Measurements from ENCODE around the gene SLC28A2. TPM values are rescaled to one million over a fixed set of nuclear protein-coding genes. Genes with fewer than 3 reads are reported as not detected.

The SLC28A2 gene
- total RNA-seq, 1 donor from 2014 or later: 0.35 TPM

DNA sequence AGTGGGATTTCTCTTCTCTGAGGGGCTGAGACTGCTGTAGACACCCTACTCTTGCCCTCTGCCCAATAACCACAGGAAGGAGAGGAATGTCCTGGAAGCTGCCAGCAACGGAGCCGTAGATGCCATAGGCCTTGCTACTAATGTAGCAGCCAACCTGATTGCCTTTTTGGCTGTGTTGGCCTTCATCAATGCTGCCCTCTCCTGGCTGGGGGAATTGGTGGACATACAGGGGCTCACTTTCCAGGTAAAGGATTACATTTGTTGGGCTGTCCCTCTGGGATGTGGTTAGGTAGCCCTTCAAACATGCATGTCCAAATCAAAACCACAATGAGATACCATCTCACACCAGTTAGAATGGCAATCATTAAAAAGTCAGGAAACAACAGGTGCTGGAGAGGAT is 16.1 kb downstream of the SLC28A2 start:
- Histone ChIP-seq H3K27ac (no peak overlapping the region), H3K27me3 (no peaks in the 10 kb centered on the region), H3K4me1 (no peaks in the 10 kb centered on the region), H3K9me3 (no peaks in the 10 kb centered on the region), H3K36me3 (no peaks in the 10 kb centered on the region), H3K4me3 (no peak overlapping the region)
- no peak for DNase-seq
- ATAC-seq: peak; percentile 45
- TF ChIP-seq, protein P1, sequence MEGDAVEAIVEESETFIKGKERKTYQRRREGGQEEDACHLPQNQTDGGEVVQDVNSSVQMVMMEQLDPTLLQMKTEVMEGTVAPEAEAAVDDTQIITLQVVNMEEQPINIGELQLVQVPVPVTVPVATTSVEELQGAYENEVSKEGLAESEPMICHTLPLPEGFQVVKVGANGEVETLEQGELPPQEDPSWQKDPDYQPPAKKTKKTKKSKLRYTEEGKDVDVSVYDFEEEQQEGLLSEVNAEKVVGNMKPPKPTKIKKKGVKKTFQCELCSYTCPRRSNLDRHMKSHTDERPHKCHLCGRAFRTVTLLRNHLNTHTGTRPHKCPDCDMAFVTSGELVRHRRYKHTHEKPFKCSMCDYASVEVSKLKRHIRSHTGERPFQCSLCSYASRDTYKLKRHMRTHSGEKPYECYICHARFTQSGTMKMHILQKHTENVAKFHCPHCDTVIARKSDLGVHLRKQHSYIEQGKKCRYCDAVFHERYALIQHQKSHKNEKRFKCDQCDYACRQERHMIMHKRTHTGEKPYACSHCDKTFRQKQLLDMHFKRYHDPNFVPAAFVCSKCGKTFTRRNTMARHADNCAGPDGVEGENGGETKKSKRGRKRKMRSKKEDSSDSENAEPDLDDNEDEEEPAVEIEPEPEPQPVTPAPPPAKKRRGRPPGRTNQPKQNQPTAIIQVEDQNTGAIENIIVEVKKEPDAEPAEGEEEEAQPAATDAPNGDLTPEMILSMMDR (IDR thresholded peaks at IDR 0.05): no peak
- intact Hi-C loops (cut with DNase I): no loop called here

GRCh38 chr15:45274636-45275380 is 22.8 kb downstream of the SLC28A2 start:
- no peaks in the 10 kb centered on the region for H3K36me3 ChIP-seq
- TF ChIP-seq, protein P1 (IDR thresholded peaks at IDR 0.05): no peak
- H3K4me3 ChIP-seq: no peak overlapping the region
- no peaks in the 10 kb centered on the region for H3K9me3 ChIP-seq
- ATAC-seq (no peak), DNase-seq (no peak)
- peaks cover 10% of the 10 kb centered on the region for H3K4me1 ChIP-seq
- intact Hi-C loops (cut with DNase I): no loop called here
- no peak overlapping the region for H3K27ac ChIP-seq
- no peaks in the 10 kb centered on the region for H3K27me3 ChIP-seq

DNA sequence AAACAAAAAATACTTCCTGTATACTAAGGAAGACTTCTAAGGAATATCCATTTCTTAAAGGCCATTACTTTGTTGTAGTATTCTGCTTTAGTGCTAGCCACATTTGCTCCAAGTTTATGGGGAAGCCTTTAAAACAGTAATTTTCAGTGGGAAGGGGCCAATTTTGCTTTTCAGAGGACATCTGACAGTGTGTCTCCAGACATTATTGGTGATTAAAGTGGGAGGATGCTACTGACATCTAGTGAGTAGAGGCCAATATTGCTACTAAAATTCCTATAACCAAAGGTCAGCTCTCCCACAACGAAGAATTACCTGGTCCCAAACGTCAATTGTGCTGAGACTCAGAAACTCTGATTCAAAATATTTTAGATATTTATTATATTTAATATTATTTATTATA is 24.8 kb downstream of the SLC28A2 start:
- ATAC-seq: no peak
- no peaks in the 10 kb centered on the region for H3K9me3 ChIP-seq

DNA sequence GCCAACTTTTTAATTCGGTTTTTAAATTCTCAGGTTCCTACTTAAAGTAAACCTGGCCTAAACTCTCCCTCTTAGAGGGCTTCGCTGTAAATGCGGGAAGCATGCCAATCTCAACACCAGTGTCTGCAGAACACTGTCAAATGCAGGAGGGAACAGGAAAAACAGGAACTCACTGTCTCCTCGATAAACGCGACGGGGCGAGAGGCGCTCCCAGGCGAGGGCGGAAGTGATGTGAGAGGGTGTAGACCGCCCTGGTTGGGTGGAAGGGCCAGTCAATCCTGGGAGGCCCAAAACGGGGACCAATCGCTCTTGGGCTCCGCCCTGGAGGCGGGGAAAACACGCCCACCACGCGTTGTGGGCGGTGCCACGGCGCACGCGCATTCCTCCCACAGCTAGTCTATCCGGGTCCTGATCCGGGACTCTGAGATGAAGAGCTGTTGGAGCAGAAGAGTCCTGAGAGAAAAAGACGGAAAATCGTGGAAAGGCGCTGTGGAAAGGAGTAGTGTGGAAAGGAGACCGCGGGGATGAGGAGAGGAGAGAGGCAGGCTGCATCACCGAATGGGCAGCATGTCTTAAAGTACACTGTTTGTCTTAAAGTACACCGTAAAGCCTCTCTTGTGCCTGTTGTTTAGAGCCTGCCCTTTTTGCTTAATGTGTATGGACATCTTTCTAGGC is 27.1 kb downstream of the SLC28A2 start:
- TF ChIP-seq, protein P1 (IDR thresholded peaks at IDR 0.05): no peak
- H3K9me3 ChIP-seq: no peaks in the 10 kb centered on the region
- no peaks in the 10 kb centered on the region for H3K27me3 ChIP-seq
- no peaks in the 10 kb centered on the region for H3K36me3 ChIP-seq
- intact Hi-C loops (cut with DNase I): no loop called here
- DNase-seq: peak; percentile 98
- H3K4me3 ChIP-seq: peak overlapping the region; percentile 70
- H3K27ac ChIP-seq: peak overlapping the region; percentile 90
- peaks cover 14% of the 10 kb centered on the region for H3K4me1 ChIP-seq
- peak; percentile 100 for ATAC-seq

More for the DNA sequence above, 24.8 kb downstream of the SLC28A2 start:
- intact Hi-C loops (cut with DNase I): no loop called here
- TF ChIP-seq, protein P1 (IDR thresholded peaks at IDR 0.05): peak; percentile 43
- no peaks in the 10 kb centered on the region for H3K27me3 ChIP-seq
- DNase-seq: no peak
- H3K4me3 ChIP-seq: no peak overlapping the region
- no peak overlapping the region for H3K27ac ChIP-seq
- H3K4me1 ChIP-seq: peaks cover 14% of the 10 kb centered on the region
- no peaks in the 10 kb centered on the region for H3K36me3 ChIP-seq

GRCh38 chr15:45285413-45285812 is 33.4 kb downstream of the SLC28A2 start:
- H3K4me3 ChIP-seq: no peak overlapping the region
- ATAC-seq: no peak
- intact Hi-C loops (cut with DNase I): no loop called here

More at GRCh38 chr15:45285413-45285812, 33.4 kb downstream of the SLC28A2 start:
- Histone ChIP-seq H3K9me3 (no peaks in the 10 kb centered on the region), H3K36me3 (no peaks in the 10 kb centered on the region), H3K27me3 (peaks cover 9% of the 10 kb centered on the region), H3K27ac (no peak overlapping the region), H3K4me1 (no peaks in the 10 kb centered on the region)
- DNase-seq: no peak
- TF ChIP-seq, protein P1 (IDR thresholded peaks at IDR 0.05): no peak
